Measurements from ENCODE around the gene SLX4IP.

DNA sequence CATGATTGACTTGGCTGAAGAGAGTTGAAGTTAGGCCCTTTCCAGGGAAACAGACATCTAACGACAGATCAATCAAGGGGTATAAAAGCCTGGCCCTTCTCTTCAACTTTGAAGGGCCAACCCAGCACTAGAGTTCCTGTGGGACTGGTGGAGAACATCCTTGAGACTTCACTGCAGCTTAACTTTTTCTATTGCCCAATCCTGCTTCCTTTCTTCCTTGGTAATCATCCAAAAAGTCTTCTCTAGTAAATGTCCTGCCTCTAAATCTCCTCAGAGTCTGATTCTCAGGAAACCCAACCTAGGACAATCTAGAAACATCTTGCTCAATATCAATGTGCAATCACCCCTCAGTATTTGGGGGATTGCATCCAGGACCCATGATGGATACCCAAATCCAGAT is 3.0 kb upstream of the SLX4IP start:
- no peak for TF ChIP-seq ETV6 (CRISPR knock-in tag; IDR thresholded peaks at IDR 0.05)
- TF ChIP-seq, protein P1, sequence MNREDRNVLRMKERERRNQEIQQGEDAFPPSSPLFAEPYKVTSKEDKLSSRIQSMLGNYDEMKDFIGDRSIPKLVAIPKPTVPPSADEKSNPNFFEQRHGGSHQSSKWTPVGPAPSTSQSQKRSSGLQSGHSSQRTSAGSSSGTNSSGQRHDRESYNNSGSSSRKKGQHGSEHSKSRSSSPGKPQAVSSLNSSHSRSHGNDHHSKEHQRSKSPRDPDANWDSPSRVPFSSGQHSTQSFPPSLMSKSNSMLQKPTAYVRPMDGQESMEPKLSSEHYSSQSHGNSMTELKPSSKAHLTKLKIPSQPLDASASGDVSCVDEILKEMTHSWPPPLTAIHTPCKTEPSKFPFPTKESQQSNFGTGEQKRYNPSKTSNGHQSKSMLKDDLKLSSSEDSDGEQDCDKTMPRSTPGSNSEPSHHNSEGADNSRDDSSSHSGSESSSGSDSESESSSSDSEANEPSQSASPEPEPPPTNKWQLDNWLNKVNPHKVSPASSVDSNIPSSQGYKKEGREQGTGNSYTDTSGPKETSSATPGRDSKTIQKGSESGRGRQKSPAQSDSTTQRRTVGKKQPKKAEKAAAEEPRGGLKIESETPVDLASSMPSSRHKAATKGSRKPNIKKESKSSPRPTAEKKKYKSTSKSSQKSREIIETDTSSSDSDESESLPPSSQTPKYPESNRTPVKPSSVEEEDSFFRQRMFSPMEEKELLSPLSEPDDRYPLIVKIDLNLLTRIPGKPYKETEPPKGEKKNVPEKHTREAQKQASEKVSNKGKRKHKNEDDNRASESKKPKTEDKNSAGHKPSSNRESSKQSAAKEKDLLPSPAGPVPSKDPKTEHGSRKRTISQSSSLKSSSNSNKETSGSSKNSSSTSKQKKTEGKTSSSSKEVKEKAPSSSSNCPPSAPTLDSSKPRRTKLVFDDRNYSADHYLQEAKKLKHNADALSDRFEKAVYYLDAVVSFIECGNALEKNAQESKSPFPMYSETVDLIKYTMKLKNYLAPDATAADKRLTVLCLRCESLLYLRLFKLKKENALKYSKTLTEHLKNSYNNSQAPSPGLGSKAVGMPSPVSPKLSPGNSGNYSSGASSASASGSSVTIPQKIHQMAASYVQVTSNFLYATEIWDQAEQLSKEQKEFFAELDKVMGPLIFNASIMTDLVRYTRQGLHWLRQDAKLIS (CRISPR knock-in tag; IDR thresholded peaks at IDR 0.05; ENCODE audit: borderline replicate concordance) = no peak

Data from WTC11 (cell line).